Measurements from ENCODE around the gene PPM1H.

PPM1H gene

DNA sequence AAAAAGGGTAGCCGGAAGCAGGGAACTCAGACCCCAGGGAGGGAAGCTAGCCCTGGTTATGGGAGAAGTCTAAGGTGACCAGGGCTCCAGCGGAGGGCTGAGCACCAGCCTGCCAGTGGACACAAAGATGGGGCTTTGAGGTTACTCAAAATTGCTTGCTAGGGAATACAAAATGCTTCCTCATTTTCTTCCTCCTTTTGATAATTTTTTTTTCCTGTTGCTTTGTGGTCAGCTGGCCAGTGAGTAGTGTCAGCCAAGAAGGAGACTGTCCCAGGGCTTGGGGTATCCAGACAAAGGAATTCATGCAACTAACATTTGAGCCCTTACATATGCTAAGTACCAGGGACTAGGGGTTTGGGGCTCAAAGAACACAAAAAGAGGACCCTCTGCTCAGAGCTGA is 206.2 kb downstream of the PPM1H start:
- no peak overlapping the region for H2AFZ ChIP-seq (ENCODE audit: low read depth, low read length)
- TF ChIP-seq, protein P1, sequence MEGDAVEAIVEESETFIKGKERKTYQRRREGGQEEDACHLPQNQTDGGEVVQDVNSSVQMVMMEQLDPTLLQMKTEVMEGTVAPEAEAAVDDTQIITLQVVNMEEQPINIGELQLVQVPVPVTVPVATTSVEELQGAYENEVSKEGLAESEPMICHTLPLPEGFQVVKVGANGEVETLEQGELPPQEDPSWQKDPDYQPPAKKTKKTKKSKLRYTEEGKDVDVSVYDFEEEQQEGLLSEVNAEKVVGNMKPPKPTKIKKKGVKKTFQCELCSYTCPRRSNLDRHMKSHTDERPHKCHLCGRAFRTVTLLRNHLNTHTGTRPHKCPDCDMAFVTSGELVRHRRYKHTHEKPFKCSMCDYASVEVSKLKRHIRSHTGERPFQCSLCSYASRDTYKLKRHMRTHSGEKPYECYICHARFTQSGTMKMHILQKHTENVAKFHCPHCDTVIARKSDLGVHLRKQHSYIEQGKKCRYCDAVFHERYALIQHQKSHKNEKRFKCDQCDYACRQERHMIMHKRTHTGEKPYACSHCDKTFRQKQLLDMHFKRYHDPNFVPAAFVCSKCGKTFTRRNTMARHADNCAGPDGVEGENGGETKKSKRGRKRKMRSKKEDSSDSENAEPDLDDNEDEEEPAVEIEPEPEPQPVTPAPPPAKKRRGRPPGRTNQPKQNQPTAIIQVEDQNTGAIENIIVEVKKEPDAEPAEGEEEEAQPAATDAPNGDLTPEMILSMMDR (IDR thresholded peaks at IDR 0.05; ENCODE audit: low read depth, low read length): no peak
- TF ChIP-seq EZH2phosphoT487 (IDR thresholded peaks at IDR 0.05; ENCODE audit: low read depth): no peak
- H3K4me2 ChIP-seq (ENCODE audit: low read length): no peak overlapping the region
- H3K36me3 ChIP-seq (replicated peaks; ENCODE audit: low read depth, low read length): peaks cover 2% of the 10 kb centered on the region
- H4K20me1 ChIP-seq (ENCODE audit: insufficient read depth, low read length): no peaks in the 10 kb centered on the region
- H3K9ac ChIP-seq (ENCODE audit: low read length): no peak overlapping the region
- H3K27ac ChIP-seq (ENCODE audit: low read length): no peak overlapping the region
- peaks cover 36% of the 10 kb centered on the region for H3K4me1 ChIP-seq (ENCODE audit: low read length)
- no peaks in the 10 kb centered on the region for H3K79me2 ChIP-seq (ENCODE audit: low read length)
- no peaks in the 10 kb centered on the region for H3K9me3 ChIP-seq (ENCODE audit: insufficient read depth, low read length)
- H3K4me3 ChIP-seq (ENCODE audit: low read length): no peak overlapping the region
- H3K27me3 ChIP-seq (ENCODE audit: low read depth, low read length): no peaks in the 10 kb centered on the region

DNA sequence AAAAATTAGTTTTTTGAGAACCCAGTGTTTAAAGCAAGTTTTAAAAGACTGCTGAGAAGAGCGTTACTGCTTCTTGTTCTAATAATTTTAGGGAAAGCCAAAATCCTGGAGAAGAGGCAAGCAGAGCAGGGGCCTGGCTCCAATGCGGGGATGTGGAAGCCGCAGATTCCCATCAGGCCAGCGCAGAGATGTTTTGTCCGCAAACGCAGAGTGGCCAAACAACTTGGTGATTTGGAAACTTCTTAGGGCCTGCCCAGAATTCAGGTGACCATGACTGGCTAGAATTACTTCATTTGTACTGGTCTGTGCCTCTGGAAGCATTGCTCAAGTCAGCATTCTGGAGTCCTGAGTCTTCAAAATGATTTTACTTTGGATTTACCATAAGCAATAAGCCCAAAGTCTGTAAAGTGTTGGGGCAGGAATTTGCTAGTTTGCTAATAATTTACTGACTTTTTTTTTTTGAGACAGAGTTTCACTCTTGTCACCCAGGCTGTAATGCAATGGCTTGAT is 208.4 kb downstream of the PPM1H start:
- TF ChIP-seq, protein P1 (IDR thresholded peaks at IDR 0.05; ENCODE audit: low read depth, low read length): no peak
- no peak for TF ChIP-seq EZH2phosphoT487 (IDR thresholded peaks at IDR 0.05; ENCODE audit: low read depth)
- Histone ChIP-seq H3K27ac (ENCODE audit: low read length) (no peak overlapping the region), H2AFZ (ENCODE audit: low read depth, low read length) (no peak overlapping the region), H3K27me3 (ENCODE audit: low read depth, low read length) (no peaks in the 10 kb centered on the region), H3K4me3 (ENCODE audit: low read length) (no peak overlapping the region), H3K4me1 (ENCODE audit: low read length) (peaks cover 15% of the 10 kb centered on the region), H3K4me2 (ENCODE audit: low read length) (no peak overlapping the region), H3K9ac (ENCODE audit: low read length) (no peak overlapping the region), H3K36me3 (replicated peaks; ENCODE audit: low read depth, low read length) (no peaks in the 10 kb centered on the region), H3K79me2 (ENCODE audit: low read length) (no peaks in the 10 kb centered on the region), H4K20me1 (ENCODE audit: insufficient read depth, low read length) (no peaks in the 10 kb centered on the region), H3K9me3 (ENCODE audit: insufficient read depth, low read length) (no peaks in the 10 kb centered on the region)

DNA sequence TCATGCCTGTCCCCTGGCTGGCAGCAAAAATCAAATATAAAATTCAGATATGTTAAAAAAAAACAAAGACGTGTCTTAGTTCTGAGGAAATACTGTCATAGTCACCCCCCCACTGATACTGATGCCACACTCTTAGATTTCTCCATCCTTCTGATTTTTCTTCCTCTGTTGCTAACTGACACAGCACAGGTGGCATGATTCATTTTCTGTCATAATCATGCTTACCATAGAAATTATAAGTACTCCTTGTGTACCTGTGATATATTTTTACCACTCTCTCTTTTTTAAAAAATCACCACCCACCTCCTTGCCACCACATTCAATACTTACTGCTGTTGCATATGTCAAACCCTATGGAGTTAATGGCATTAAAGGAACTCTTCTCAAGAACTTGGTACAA is 209.2 kb downstream of the PPM1H start:
- no peak overlapping the region for H3K4me3 ChIP-seq (ENCODE audit: low read length)
- no peak overlapping the region for H3K4me2 ChIP-seq (ENCODE audit: low read length)
- H3K9me3 ChIP-seq (ENCODE audit: insufficient read depth, low read length): no peaks in the 10 kb centered on the region
- peaks cover 7% of the 10 kb centered on the region for H3K4me1 ChIP-seq (ENCODE audit: low read length)
- no peak overlapping the region for H3K27ac ChIP-seq (ENCODE audit: low read length)
- no peak overlapping the region for H3K9ac ChIP-seq (ENCODE audit: low read length)
- no peak for TF ChIP-seq EZH2phosphoT487 (IDR thresholded peaks at IDR 0.05; ENCODE audit: low read depth)
- TF ChIP-seq, protein P1 (IDR thresholded peaks at IDR 0.05; ENCODE audit: low read depth, low read length): no peak
- H3K79me2 ChIP-seq (ENCODE audit: low read length): no peaks in the 10 kb centered on the region
- no peak overlapping the region for H2AFZ ChIP-seq (ENCODE audit: low read depth, low read length)
- H3K27me3 ChIP-seq (ENCODE audit: low read depth, low read length): no peaks in the 10 kb centered on the region
- H4K20me1 ChIP-seq (ENCODE audit: insufficient read depth, low read length): no peaks in the 10 kb centered on the region
- no peaks in the 10 kb centered on the region for H3K36me3 ChIP-seq (replicated peaks; ENCODE audit: low read depth, low read length)

DNA sequence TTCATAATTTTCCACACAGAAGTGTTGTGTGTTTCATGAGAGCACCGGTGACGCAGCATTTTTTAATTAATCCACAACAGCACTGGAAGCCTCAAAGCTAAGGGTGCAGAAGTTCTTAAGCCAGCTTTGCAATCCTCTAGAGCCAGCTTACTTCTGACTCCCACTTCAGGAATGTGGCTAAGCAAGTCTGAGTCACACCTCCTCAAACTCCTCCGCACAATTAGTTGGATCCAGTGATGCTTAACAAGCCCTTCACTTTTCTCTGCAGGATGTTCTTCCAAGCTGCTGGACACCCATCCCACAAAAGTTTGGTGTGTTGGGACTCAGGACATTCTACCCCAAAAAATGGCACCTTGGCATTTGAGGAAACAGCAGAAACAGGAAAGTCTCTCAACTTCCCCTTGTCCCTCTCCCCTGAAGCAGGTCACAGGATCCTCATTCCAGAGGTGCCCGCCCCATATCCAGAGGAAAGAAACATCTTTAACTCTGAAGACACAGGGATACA is 210.0 kb downstream of the PPM1H start:
- TF ChIP-seq EZH2phosphoT487 (IDR thresholded peaks at IDR 0.05; ENCODE audit: low read depth): no peak
- TF ChIP-seq, protein P1 (IDR thresholded peaks at IDR 0.05; ENCODE audit: low read depth, low read length): no peak
- no peaks in the 10 kb centered on the region for H3K9me3 ChIP-seq (ENCODE audit: insufficient read depth, low read length)
- H3K79me2 ChIP-seq (ENCODE audit: low read length): no peaks in the 10 kb centered on the region
- no peak overlapping the region for H2AFZ ChIP-seq (ENCODE audit: low read depth, low read length)
- no peak overlapping the region for H3K27ac ChIP-seq (ENCODE audit: low read length)
- H3K36me3 ChIP-seq (replicated peaks; ENCODE audit: low read depth, low read length): no peaks in the 10 kb centered on the region
- H3K4me3 ChIP-seq (ENCODE audit: low read length): no peak overlapping the region
- no peaks in the 10 kb centered on the region for H4K20me1 ChIP-seq (ENCODE audit: insufficient read depth, low read length)
- H3K4me2 ChIP-seq (ENCODE audit: low read length): no peak overlapping the region
- no peaks in the 10 kb centered on the region for H3K27me3 ChIP-seq (ENCODE audit: low read depth, low read length)
- H3K9ac ChIP-seq (ENCODE audit: low read length): no peak overlapping the region
- no peaks in the 10 kb centered on the region for H3K4me1 ChIP-seq (ENCODE audit: low read length)

Data from OCI-LY3 (cell line).